Psoas muscle (tissue), 8 donors: ENCODE data around the gene RHBDD1. TPM values are rescaled to one million over a fixed set of nuclear protein-coding genes. Genes with fewer than 3 reads are reported as not detected.
"Not testable (repeated sequence)": the region's sequence is repeated elsewhere in the genome, so short reads cannot be mapped to it uniquely, and the experiment has no call there.

Experiments used
- ATAC-seq, 4 donors: fragments of 200-7000 bp; cut with Tn5 transposase; one replicate each; pipeline ENCODE4 v1.9.1; 2020; ENCODE audit warnings: moderate library complexity in 3 of 4, mild to moderate bottlenecking in 2 of 4
- DNase-seq, 2 donors: peaks; one replicate each; pipeline ENCODE4 v3.0.0-alpha.2; 2020
- H3K27ac ChIP-seq: fragments of 200-600 bp; one replicate; pipeline ENCODE4 v1.8.0; 2022
- H3K27me3 ChIP-seq, 3 donors: fragments of 200-600 bp in 1 of 3; one replicate each; pipeline versions ENCODE4 v1.6.1 to v1.8.0; 2013 to 2022; ENCODE audit warnings: low read length in 2 of 3, mild to moderate bottlenecking in 2 of 3, moderate library complexity in 1 of 3; ENCODE audit not compliant: insufficient read depth in 3 of 3
- H3K36me3 ChIP-seq, 2 donors: fragments of 200-600 bp in 1 of 2; one replicate each; pipeline versions ENCODE4 v1.6.1 to v1.8.0; 2013 to 2022; ENCODE audit warnings: low read depth in 1 of 2, mild to moderate bottlenecking in 1 of 2, moderate library complexity in 1 of 2; ENCODE audit not compliant: insufficient read depth in 1 of 2
- H3K4me1 ChIP-seq: fragments of 200-600 bp; one replicate; pipeline ENCODE4 v1.8.0; 2022
- H3K4me3 ChIP-seq: fragments of 200-600 bp; one replicate; pipeline ENCODE4 v1.8.0; 2022; ENCODE audit warnings: mild to moderate bottlenecking
- H3K9me3 ChIP-seq: fragments of 200-600 bp; one replicate; pipeline ENCODE4 v1.8.0; 2022
- WGBS, 3 donors: extraction: QIAGEN DNeasy Blood & Tissue Kit; methylation state at CpG; one replicate each; pipeline versions ENCODE4 v1.1.6 to v1.1.7; 2013; 5-methylcytosine and 5-hydroxymethylcytosine counted together
- intact Hi-C, 2 donors: fragments of 100-400 bp; cut with DNase I; formaldehyde crosslinking; loops; one replicate each; pipeline versions ENCODE4 v1.11.0 to v1.14.2; 2022
- polyA plus RNA-seq, 3 donors: library from polyadenylated mRNA; stranded (reverse); fragments of 200-250 nt; gene quantifications; one replicate each; pipeline ENCODE4 v1.2.3, GENCODE V29; 2013
- total RNA-seq, 4 donors: library from RNA; stranded (reverse); fragmentation: NEBNext Ultra II Directional in 2 of 4; extraction: Animal tissue kit (Norgen Biotek cat#: 25700) in 2 of 4; gene quantifications; one replicate each; pipeline versions ENCODE4 v1.2.1 to v1.2.4, GENCODE V29; 2021 to 2023
- TF ChIP-seq, protein P1 (sequence below): fragments of 200-600 bp; IDR thresholded peaks from one replicate; pipeline ENCODE4 v1.8.0; 2022; ENCODE audit warnings: antibody characterized with exemption
- donor health status: healthy with polysubstance abuse.
- donor health status: DM: no; HTN: no; CAD: no; lungs with moderate emphysema.
- donor health status: Bipolar disorder and iron deficiency.
- donor health status: healthy.
- donor health status: DM: yes; HTN: yes; CAD: no.
- donor health status: DM: no; HTN: no; CAD: no.
- donor health status: DM: no; HTN: no; CAD: no.
- donor health status: DM: yes; HTN: yes; CAD: no.

The RHBDD1 gene
- total and polyA plus RNA-seq, 7 donors: 6.7 to 26.1 (median 17.9) TPM

DNA sequence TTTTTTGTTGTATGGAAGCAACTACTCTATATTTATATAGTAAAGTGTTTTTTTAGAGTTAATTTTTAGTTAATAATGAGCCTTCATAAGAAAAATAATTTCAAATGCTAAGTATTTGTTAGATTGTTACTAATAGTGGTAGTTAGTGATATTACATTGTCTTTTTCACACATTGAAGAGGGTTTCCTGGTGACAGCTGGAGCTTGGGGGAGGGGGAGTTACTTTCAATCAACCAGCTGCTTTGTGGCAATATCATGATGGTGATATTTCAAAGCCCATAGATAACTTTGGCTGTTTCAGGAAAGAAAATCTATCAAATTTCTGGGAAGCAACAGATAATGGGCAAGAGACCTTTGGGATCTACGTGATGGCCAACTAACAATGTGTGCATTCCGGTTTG lies 4.1 kb downstream of the RHBDD1 start:
- Histone ChIP-seq H3K36me3 (no peaks in the 10 kb centered on the region), H3K27me3 (no peaks in the 10 kb centered on the region), H3K4me1 (peaks cover 15% of the 10 kb centered on the region), H3K9me3 (no peaks in the 10 kb centered on the region), H3K4me3 (no peak overlapping the region), H3K27ac (no peak overlapping the region)
- intact Hi-C loops: loop anchor here in 1 of 2 donors (10.0 kb wide), 1 partner anchor 145 kb away; no protein-coding TSS in a partner anchor
- no peak for DNase-seq
- TF ChIP-seq, protein P1, sequence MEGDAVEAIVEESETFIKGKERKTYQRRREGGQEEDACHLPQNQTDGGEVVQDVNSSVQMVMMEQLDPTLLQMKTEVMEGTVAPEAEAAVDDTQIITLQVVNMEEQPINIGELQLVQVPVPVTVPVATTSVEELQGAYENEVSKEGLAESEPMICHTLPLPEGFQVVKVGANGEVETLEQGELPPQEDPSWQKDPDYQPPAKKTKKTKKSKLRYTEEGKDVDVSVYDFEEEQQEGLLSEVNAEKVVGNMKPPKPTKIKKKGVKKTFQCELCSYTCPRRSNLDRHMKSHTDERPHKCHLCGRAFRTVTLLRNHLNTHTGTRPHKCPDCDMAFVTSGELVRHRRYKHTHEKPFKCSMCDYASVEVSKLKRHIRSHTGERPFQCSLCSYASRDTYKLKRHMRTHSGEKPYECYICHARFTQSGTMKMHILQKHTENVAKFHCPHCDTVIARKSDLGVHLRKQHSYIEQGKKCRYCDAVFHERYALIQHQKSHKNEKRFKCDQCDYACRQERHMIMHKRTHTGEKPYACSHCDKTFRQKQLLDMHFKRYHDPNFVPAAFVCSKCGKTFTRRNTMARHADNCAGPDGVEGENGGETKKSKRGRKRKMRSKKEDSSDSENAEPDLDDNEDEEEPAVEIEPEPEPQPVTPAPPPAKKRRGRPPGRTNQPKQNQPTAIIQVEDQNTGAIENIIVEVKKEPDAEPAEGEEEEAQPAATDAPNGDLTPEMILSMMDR: no peak
- no peak for ATAC-seq
- WGBS, 3 donors: 89 to 96% (median 91%) methylated on average over 2 of the region's 2 CpGs

DNA sequence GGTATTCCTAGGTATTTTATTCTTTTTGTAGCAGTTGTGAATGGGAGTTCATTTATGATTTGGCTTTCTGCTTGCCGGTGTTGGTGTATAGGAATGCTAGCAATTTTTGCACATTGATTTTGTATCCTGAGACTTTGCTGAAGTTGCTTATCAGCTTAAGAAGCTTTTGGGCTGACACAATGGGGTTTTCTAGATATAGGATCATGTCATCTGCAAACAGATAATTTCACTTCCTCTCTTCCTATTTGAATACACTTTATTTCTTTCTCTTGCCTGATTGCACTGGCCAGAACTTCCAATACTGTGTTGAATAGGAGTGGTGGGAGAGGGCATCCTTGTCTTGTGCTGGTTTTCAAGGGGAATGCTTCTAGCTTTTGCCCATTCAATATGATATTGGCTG lies 7.1 kb downstream of the RHBDD1 start:
- ATAC-seq, H3K9me3 ChIP-seq: not testable (repeated sequence)

GRCh38 chr2:226845386-226846116 lies 9.7 kb downstream of the RHBDD1 start:
- H3K4me1 ChIP-seq: no peaks in the 10 kb centered on the region
- H3K27me3 ChIP-seq: no peaks in the 10 kb centered on the region
- ATAC-seq (no peak), DNase-seq (no peak)
- 68 to 77% (median 76%) methylated on average over 3 of the region's 3 CpGs for WGBS, 3 donors
- no peaks in the 10 kb centered on the region for H3K36me3 ChIP-seq
- no peaks in the 10 kb centered on the region for H3K9me3 ChIP-seq
- TF ChIP-seq, protein P1: no peak
- intact Hi-C loops: no loop called here
- H3K4me3 ChIP-seq: no peak overlapping the region
- H3K27ac ChIP-seq: no peak overlapping the region

More for the DNA sequence above, 7.1 kb downstream of the RHBDD1 start:
- H3K27ac ChIP-seq, H3K4me3 ChIP-seq, H3K27me3 ChIP-seq, H3K4me1 ChIP-seq, DNase-seq, H3K36me3 ChIP-seq, intact Hi-C loops: not testable (repeated sequence)
- WGBS, 3 donors: 90 to 100% (median 96%) methylated on average over 1 of the region's 1 CpG

DNA sequence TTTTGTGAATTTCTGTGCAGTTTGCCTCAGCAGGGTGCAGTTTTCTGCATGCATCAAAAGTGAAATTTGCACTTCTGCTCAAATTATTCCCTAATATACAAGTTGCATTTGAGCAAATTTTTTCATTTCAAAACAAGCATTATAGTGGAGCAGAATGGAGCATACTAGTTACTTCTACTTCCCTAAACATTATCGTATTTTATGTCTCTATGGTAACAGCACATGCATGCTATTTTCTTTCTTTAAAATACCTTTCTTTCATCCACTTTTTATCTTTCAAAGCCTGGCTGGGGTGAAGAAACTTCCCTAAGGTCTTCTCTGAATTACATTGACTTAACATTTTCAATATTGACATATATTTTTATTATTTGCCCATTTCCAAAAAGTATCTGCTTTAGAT lies 11.2 kb downstream of the RHBDD1 start:
- ATAC-seq (no peak), DNase-seq (no peak)
- Histone ChIP-seq H3K36me3 (no peaks in the 10 kb centered on the region), H3K27ac (no peak overlapping the region), H3K4me1 (no peaks in the 10 kb centered on the region), H3K9me3 (no peaks in the 10 kb centered on the region), H3K27me3 (no peaks in the 10 kb centered on the region), H3K4me3 (no peak overlapping the region)
- intact Hi-C loops: no loop called here
- WGBS, 3 donors: 88 to 96% (median 93%) methylated on average over 1 of the region's 1 CpG
- TF ChIP-seq, protein P1: no peak

DNA sequence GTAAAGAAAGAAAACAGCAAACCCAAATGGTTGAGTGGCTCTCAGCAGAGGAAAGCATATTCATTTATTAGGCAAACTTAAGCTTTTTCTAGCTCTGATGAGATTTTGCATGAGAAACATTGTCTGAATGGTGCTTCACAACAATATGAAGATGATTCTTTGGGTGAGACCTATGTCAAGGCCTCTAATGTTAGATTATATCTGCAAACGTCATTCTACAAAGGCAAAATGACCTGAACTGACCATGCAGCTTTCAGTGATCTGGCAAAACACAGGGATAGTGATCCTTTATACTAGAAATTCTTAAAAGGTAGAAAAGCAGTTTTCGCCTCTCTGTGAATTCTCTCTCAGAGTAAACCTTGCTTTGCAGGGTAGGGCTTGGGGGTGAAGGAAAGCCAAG lies 11.7 kb downstream of the RHBDD1 start:
- no peaks in the 10 kb centered on the region for H3K27me3 ChIP-seq
- WGBS, 3 donors: 83 to 91% (median 83%) methylated on average over 2 of the region's 2 CpGs
- intact Hi-C loops: no loop called here
- H3K36me3 ChIP-seq: no peaks in the 10 kb centered on the region
- ATAC-seq (no peak), DNase-seq (no peak)
- H3K4me3 ChIP-seq: no peak overlapping the region
- H3K27ac ChIP-seq: no peak overlapping the region
- H3K4me1 ChIP-seq: no peaks in the 10 kb centered on the region
- TF ChIP-seq, protein P1: no peak
- no peaks in the 10 kb centered on the region for H3K9me3 ChIP-seq
